Kidney epithelial cell (primary cell): ENCODE data around the gene DOP1A. TPM values are rescaled to one million over a fixed set of nuclear protein-coding genes. Genes with fewer than 3 reads are reported as not detected.

Experiments
- DNase-seq: peaks from one replicate; pipeline ENCODE4 v3.0.0-alpha.2; 2010; ENCODE audit warnings: low read depth
- H3K27me3 ChIP-seq: 2 replicates; pipeline ENCODE4 v1.6.0; 2011; ENCODE audit warnings: low read length; ENCODE audit not compliant: control insufficient read depth, insufficient read depth
- H3K36me3 ChIP-seq: 2 replicates; pipeline ENCODE4 v1.5.1; 2011; ENCODE audit warnings: low read length; ENCODE audit not compliant: control insufficient read depth, insufficient read depth
- H3K4me3 ChIP-seq: 2 replicates; pipeline ENCODE4 v1.5.1; 2011; ENCODE audit warnings: low read depth, mild to moderate bottlenecking, control low read depth, low read length
- CTCF ChIP-seq: IDR thresholded peaks from 2 replicates; pipeline ENCODE4 v1.5.1; 2011; ENCODE audit warnings: mild to moderate bottlenecking, moderate library complexity, low read length, control low read depth, inconsistent platforms; ENCODE audit not compliant: insufficient read depth, poor library complexity, severe bottlenecking
- total RNA-seq: library from RNA; depleted of rRNA; stranded (reverse); fragments of >200 nt; gene quantifications from 2 replicates; pipeline ENCODE4 v1.2.3, GENCODE V29; 2015

Gene DOP1A
- total RNA-seq, 1 donor from 2014 or later: 11.7 TPM

- Histone ChIP-seq H3K4me3 (no peak overlapping the region), H3K27me3 (no peaks in the 10 kb centered on the region), H3K36me3 (no peaks in the 10 kb centered on the region)
- DNase-seq: no peak
- no peak for TF ChIP-seq CTCF
These were observed 31.1 kb downstream of the DOP1A start for GRCh38 chr6:83098589-83098988.

- Histone ChIP-seq H3K36me3 (no peaks in the 10 kb centered on the region), H3K4me3 (no peak overlapping the region), H3K27me3 (no peaks in the 10 kb centered on the region)
- no peak for TF ChIP-seq CTCF
- DNase-seq: no peak
These were observed 40.9 kb downstream of the DOP1A start for GRCh38 chr6:83108378-83108777.

GRCh38 chr6:83113258-83113657, 45.8 kb downstream of the DOP1A start:
- no peak for TF ChIP-seq CTCF
- Histone ChIP-seq H3K27me3 (no peaks in the 10 kb centered on the region), H3K4me3 (no peak overlapping the region), H3K36me3 (no peaks in the 10 kb centered on the region)
- DNase-seq: no peak

- TF ChIP-seq CTCF: no peak
- no peaks in the 10 kb centered on the region for H3K27me3 ChIP-seq
- no peak for DNase-seq
- H3K4me3 ChIP-seq: no peak overlapping the region
- H3K36me3 ChIP-seq: no peaks in the 10 kb centered on the region
These were observed 46.7 kb downstream of the DOP1A start for GRCh38 chr6:83114164-83114563.

GRCh38 chr6:83117802-83118201, 50.3 kb downstream of the DOP1A start:
- H3K27me3 ChIP-seq: no peaks in the 10 kb centered on the region
- TF ChIP-seq CTCF: no peak
- no peak for DNase-seq
- no peaks in the 10 kb centered on the region for H3K36me3 ChIP-seq
- no peak overlapping the region for H3K4me3 ChIP-seq

GRCh38 chr6:83119742-83120300, 52.4 kb downstream of the DOP1A start:
- no peak for DNase-seq
- no peak for TF ChIP-seq CTCF
- Histone ChIP-seq H3K36me3 (no peaks in the 10 kb centered on the region), H3K27me3 (no peaks in the 10 kb centered on the region), H3K4me3 (no peak overlapping the region)
